ENCODE data around the gene DENND11. TPM values are rescaled to one million over a fixed set of nuclear protein-coding genes. Genes with fewer than 3 reads are reported as not detected.

The DENND11 gene
- total and polyA plus RNA-seq, 10 of the 15 experiments (the other 5 are each of a cell fraction or from before 2014, with no cell fraction given): 2.7 to 47.0 (median 26.6) TPM

DNA sequence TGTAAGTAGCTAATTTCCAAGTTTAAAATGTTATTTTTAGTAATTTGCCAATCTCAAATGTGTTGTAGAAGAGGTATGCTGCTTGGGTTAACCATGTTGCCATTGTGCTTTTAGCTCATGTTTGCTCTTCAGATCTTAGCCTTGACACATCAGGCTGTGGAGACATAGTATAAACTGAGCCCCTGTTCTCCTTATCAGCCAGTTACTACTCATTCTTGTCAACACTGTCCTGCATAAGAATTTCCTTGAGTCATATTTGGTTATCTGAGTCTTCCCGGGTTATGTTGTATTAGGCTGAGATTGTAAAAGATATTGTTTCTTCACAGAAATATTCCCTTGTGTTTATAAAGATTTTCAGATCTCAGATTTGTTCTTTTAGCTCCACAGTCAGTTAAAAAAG, 40.3 kb upstream of the DENND11 start:
- no peak overlapping the region for H3K4me3 ChIP-seq
- H3K27me3 ChIP-seq (replicated peaks in 1 of 2; ENCODE audit: control insufficient read depth in 2 of 2, insufficient read depth in 2 of 2, low read length in 1 of 2): no peaks in the 10 kb centered on the region
- no peak for DNase-seq (ENCODE audit: low read depth, low spot score)
- ChIA-PET RAD21 (ENCODE audit: unreplicated experiment) (no interaction called here), POLR2A (no interaction called here), SMC1A (ENCODE audit: uncharacterized antibody, unreplicated experiment) (interaction anchor here (1.3 kb wide), 1 partner anchor 42 kb away, joined by 3 read pairs; no protein-coding TSS in a partner anchor), CTCF (interaction anchor here (0.6 to 4.0 kb wide), 4 partner anchors 44 to 746 kb away, joined by 3 to 12 read pairs (median 4); partner anchors contain the start of gene MRPS33)
- H3K9ac ChIP-seq (ENCODE audit: control insufficient read depth, insufficient read depth, low read length): no peak overlapping the region
- no peak overlapping the region for H3K4me2 ChIP-seq (ENCODE audit: control insufficient read depth, insufficient read depth)
- peaks cover 38% of the 10 kb centered on the region for H3K79me2 ChIP-seq (ENCODE audit: control insufficient read depth, insufficient read depth, low read length)
- H3K4me1 ChIP-seq (ENCODE audit: control insufficient read depth, insufficient read depth, low read length): peaks cover 4% of the 10 kb centered on the region; the same call in 1 of the 2 replicates
- no peak for ATAC-seq
- intact Hi-C loops (cut with micrococcal nuclease; ENCODE audit: unreplicated experiment) (no loop called here), in situ Hi-C loops (cut with MboI) (no loop called here)
- H2AFZ ChIP-seq (ENCODE audit: control insufficient read depth, low read depth, low read length): no peak overlapping the region
- no peaks in the 10 kb centered on the region for H3K9me3 ChIP-seq (replicated peaks; ENCODE audit: control insufficient read depth, insufficient read depth, low read length)
- WGBS (ENCODE audit: insufficient coverage, insufficient replicate concordance, low lambda C conversion rate, missing lambda C conversion rate): 100% methylated on average over 1 of the region's 1 CpG
- H3K36me3 ChIP-seq (ENCODE audit: control insufficient read depth in 2 of 2, insufficient read depth in 2 of 2, low read length in 1 of 2): peaks cover 2 to 27% of the 10 kb centered on the region in 2 experiments
- no peak for FAIRE-seq
- TF ChIP-seq ZBED1 (IDR thresholded peaks at IDR 0.05; ENCODE audit: borderline replicate concordance) (no peak), CHD1 (IDR thresholded peaks at IDR 0.05; ENCODE audit: low read depth, low read length) (no peak), KAT2A (conservative IDR thresholded peaks at IDR 0.05; ENCODE audit: control insufficient read depth, low read depth, low read length) (no peak), SUZ12 (IDR thresholded peaks at IDR 0.05; ENCODE audit: unreplicated experiment) (no peak), ZNF274 (IDR thresholded peaks at IDR 0.05; ENCODE audit: insufficient read depth, insufficient read length) (no peak), BHLHE40 (IDR thresholded peaks at IDR 0.05; ENCODE audit: borderline replicate concordance in 1 of 2, low read depth in 2 of 2, low read length in 1 of 2) (no peak), STAT3 (IDR thresholded peaks at IDR 0.05; ENCODE audit: low read depth, low read length) (no peak), CREM (IDR thresholded peaks at IDR 0.05; ENCODE audit: low read depth) (no peak)
- TF ChIP-seq, protein P1, sequence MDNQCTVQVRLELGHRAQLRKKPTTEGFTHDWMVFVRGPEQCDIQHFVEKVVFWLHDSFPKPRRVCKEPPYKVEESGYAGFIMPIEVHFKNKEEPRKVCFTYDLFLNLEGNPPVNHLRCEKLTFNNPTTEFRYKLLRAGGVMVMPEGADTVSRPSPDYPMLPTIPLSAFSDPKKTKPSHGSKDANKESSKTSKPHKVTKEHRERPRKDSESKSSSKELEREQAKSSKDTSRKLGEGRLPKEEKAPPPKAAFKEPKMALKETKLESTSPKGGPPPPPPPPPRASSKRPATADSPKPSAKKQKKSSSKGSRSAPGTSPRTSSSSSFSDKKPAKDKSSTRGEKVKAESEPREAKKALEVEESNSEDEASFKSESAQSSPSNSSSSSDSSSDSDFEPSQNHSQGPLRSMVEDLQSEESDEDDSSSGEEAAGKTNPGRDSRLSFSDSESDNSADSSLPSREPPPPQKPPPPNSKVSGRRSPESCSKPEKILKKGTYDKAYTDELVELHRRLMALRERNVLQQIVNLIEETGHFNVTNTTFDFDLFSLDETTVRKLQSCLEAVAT (IDR thresholded peaks at IDR 0.05): no peak
- TF ChIP-seq, protein P2, sequence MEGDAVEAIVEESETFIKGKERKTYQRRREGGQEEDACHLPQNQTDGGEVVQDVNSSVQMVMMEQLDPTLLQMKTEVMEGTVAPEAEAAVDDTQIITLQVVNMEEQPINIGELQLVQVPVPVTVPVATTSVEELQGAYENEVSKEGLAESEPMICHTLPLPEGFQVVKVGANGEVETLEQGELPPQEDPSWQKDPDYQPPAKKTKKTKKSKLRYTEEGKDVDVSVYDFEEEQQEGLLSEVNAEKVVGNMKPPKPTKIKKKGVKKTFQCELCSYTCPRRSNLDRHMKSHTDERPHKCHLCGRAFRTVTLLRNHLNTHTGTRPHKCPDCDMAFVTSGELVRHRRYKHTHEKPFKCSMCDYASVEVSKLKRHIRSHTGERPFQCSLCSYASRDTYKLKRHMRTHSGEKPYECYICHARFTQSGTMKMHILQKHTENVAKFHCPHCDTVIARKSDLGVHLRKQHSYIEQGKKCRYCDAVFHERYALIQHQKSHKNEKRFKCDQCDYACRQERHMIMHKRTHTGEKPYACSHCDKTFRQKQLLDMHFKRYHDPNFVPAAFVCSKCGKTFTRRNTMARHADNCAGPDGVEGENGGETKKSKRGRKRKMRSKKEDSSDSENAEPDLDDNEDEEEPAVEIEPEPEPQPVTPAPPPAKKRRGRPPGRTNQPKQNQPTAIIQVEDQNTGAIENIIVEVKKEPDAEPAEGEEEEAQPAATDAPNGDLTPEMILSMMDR (IDR thresholded peaks at IDR 0.05 in 2 of 3, conservative IDR thresholded peaks at IDR 0.05 in 1 of 3; ENCODE audit: control insufficient read depth in 2 of 3, extremely low read depth in 1 of 3, insufficient read depth in 1 of 3, low read depth in 3 of 3, low read length in 3 of 3): no peak
- TF ChIP-seq, protein P3, sequence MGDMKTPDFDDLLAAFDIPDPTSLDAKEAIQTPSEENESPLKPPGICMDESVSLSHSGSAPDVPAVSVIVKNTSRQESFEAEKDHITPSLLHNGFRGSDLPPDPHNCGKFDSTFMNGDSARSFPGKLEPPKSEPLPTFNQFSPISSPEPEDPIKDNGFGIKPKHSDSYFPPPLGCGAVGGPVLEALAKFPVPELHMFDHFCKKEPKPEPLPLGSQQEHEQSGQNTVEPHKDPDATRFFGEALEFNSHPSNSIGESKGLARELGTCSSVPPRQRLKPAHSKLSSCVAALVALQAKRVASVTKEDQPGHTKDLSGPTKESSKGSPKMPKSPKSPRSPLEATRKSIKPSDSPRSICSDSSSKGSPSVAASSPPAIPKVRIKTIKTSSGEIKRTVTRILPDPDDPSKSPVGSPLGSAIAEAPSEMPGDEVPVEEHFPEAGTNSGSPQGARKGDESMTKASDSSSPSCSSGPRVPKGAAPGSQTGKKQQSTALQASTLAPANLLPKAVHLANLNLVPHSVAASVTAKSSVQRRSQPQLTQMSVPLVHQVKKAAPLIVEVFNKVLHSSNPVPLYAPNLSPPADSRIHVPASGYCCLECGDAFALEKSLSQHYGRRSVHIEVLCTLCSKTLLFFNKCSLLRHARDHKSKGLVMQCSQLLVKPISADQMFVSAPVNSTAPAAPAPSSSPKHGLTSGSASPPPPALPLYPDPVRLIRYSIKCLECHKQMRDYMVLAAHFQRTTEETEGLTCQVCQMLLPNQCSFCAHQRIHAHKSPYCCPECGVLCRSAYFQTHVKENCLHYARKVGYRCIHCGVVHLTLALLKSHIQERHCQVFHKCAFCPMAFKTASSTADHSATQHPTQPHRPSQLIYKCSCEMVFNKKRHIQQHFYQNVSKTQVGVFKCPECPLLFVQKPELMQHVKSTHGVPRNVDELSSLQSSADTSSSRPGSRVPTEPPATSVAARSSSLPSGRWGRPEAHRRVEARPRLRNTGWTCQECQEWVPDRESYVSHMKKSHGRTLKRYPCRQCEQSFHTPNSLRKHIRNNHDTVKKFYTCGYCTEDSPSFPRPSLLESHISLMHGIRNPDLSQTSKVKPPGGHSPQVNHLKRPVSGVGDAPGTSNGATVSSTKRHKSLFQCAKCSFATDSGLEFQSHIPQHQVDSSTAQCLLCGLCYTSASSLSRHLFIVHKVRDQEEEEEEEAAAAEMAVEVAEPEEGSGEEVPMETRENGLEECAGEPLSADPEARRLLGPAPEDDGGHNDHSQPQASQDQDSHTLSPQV (IDR thresholded peaks at IDR 0.05): no peak
- H3K27ac ChIP-seq (ENCODE audit: control insufficient read depth, insufficient read depth): no peak overlapping the region
- BruUV-seq (replicated peaks): no TSS peak
- H4K20me1 ChIP-seq (ENCODE audit: control insufficient read depth, insufficient read depth): no peaks in the 10 kb centered on the region
